Peyer's patch (tissue), 4 donors: ENCODE results near the gene ROBO1.

ENCODE experiments used
- POLR2A ChIP-seq, 2 donors: fragments of 450-650 bp; IDR thresholded peaks; one replicate each; pipeline ENCODE4 v1.5.1; 2017; ENCODE audit warnings: antibody characterized with exemption in 2 of 2, mild to moderate bottlenecking in 2 of 2, moderate library complexity in 2 of 2
- TF ChIP-seq, protein P1 (sequence below), 6 experiments: fragments of 450-650 bp in 4 of 6; fragments of 200-600 bp in 2 of 6; sonication (generic) in 1 of 6; IDR thresholded peaks; one replicate each; pipeline ENCODE4 v1.5.1; 2017 to 2019; ENCODE audit warnings: antibody characterized with exemption in 6 of 6, mild to moderate bottlenecking in 3 of 6, moderate library complexity in 1 of 6

DNA sequence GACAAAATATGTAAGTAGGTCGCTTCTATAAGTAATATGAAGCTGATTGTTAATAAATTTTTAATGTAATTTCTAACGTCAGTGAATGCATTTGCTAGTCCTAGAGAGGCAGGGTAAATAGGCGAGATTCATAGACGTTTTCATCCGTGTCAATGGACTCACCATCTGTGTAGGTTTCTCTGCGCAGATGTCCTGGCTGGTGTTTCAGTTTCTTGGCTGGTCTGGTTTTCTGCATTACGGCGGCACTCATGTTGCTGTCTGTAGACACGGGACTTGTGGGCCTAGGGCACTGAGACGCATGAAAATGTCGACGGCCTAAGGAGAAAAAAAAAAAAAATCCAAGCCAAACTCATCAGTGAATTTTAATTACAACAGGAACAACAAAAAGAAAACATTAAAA is 1153.3 kb downstream of the ROBO1 start:
- TF ChIP-seq POLR2A (IDR thresholded peaks at IDR 0.05): no peak
- TF ChIP-seq, protein P1, sequence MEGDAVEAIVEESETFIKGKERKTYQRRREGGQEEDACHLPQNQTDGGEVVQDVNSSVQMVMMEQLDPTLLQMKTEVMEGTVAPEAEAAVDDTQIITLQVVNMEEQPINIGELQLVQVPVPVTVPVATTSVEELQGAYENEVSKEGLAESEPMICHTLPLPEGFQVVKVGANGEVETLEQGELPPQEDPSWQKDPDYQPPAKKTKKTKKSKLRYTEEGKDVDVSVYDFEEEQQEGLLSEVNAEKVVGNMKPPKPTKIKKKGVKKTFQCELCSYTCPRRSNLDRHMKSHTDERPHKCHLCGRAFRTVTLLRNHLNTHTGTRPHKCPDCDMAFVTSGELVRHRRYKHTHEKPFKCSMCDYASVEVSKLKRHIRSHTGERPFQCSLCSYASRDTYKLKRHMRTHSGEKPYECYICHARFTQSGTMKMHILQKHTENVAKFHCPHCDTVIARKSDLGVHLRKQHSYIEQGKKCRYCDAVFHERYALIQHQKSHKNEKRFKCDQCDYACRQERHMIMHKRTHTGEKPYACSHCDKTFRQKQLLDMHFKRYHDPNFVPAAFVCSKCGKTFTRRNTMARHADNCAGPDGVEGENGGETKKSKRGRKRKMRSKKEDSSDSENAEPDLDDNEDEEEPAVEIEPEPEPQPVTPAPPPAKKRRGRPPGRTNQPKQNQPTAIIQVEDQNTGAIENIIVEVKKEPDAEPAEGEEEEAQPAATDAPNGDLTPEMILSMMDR (IDR thresholded peaks at IDR 0.05): no peak
